H9 (cell line): ENCODE results near the gene ARHGAP10. TPM values are rescaled to one million over a fixed set of nuclear protein-coding genes. Genes with fewer than 3 reads are reported as not detected.

Source experiments
- DNase-seq: peaks from one replicate; pipeline ENCODE4 v3.0.0-alpha.2; 2017
- H2AFZ ChIP-seq: one replicate; pipeline ENCODE4 v1.6.1; 2013; ENCODE audit warnings: mild to moderate bottlenecking, low read length, control low read depth, moderate library complexity
- H2AK5ac ChIP-seq: 2 replicates; pipeline ENCODE4 v1.6.1; 2013; ENCODE audit warnings: low read length, control low read depth, mixed read lengths; ENCODE audit not compliant: insufficient read length
- H2BK120ac ChIP-seq: one replicate; pipeline ENCODE4 v1.6.1; 2013; ENCODE audit warnings: low read depth, mild to moderate bottlenecking, low read length, control low read depth, inconsistent platforms; ENCODE audit not compliant: poor library complexity, severe bottlenecking
- H2BK12ac ChIP-seq: 2 replicates; pipeline ENCODE4 v1.6.1; 2013; ENCODE audit warnings: low read length, control low read depth, mixed read lengths, low read depth; ENCODE audit not compliant: insufficient read length
- H2BK15ac ChIP-seq: 2 replicates; pipeline ENCODE4 v1.6.1; 2013; ENCODE audit warnings: low read depth, low read length, control low read depth
- H2BK20ac ChIP-seq: one replicate; pipeline ENCODE4 v1.6.1; 2013; ENCODE audit warnings: low read depth, mild to moderate bottlenecking, low read length, control low read depth, inconsistent platforms; ENCODE audit not compliant: poor library complexity, severe bottlenecking
- H2BK5ac ChIP-seq: 2 replicates; pipeline ENCODE4 v1.6.1; 2013; ENCODE audit warnings: low read length, control low read depth, mixed read lengths; ENCODE audit not compliant: insufficient read length
- H3K14ac ChIP-seq: 2 replicates; pipeline ENCODE4 v1.6.1; 2013; ENCODE audit warnings: low read length, control low read depth; ENCODE audit not compliant: insufficient read depth
- H3K18ac ChIP-seq: 2 replicates; pipeline ENCODE4 v1.6.1; 2013; ENCODE audit warnings: low read depth, mild to moderate bottlenecking, mixed read lengths, low read length, control low read depth; ENCODE audit not compliant: insufficient read length
- H3K23ac ChIP-seq: 2 replicates; pipeline ENCODE4 v1.6.1; 2013; ENCODE audit warnings: low read length, control low read depth, mixed read lengths, low read depth; ENCODE audit not compliant: insufficient read length
- H3K23me2 ChIP-seq: 2 replicates; pipeline ENCODE4 v1.6.1; 2013; ENCODE audit warnings: low read depth, mild to moderate bottlenecking, mixed read lengths, low read length, control low read depth; ENCODE audit not compliant: insufficient read length, poor library complexity, severe bottlenecking
- H3K27ac ChIP-seq: 2 replicates; pipeline ENCODE4 v1.5.1; 2013; ENCODE audit warnings: low read length, control low read depth, mixed read lengths, low read depth; ENCODE audit not compliant: insufficient read length
- H3K27me3 ChIP-seq: 2 replicates; pipeline ENCODE4 v1.6.1; 2013; ENCODE audit warnings: low read length, control low read depth, inconsistent platforms; ENCODE audit not compliant: insufficient read depth
- H3K4ac ChIP-seq: 2 replicates; pipeline ENCODE4 v1.6.1; 2013; ENCODE audit warnings: low read depth, mild to moderate bottlenecking, control low read depth, inconsistent platforms, low read length, moderate library complexity
- H3K4me1 ChIP-seq: 2 replicates; pipeline ENCODE4 v1.6.1; 2013; ENCODE audit warnings: low read length, control low read depth, inconsistent platforms; ENCODE audit not compliant: insufficient read depth
- H3K4me2 ChIP-seq: 2 replicates; pipeline ENCODE4 v1.6.1; 2013; ENCODE audit warnings: low read length, control low read depth, mixed read lengths; ENCODE audit not compliant: insufficient read length, insufficient read depth
- H3K56ac ChIP-seq: 2 replicates; pipeline ENCODE4 v1.6.1; 2013; ENCODE audit warnings: low read depth, mild to moderate bottlenecking, mixed read lengths, low read length, control low read depth; ENCODE audit not compliant: insufficient read length
- H3K79me1 ChIP-seq: 2 replicates; pipeline ENCODE4 v1.6.1; 2013; ENCODE audit warnings: low read depth, mild to moderate bottlenecking, moderate library complexity, low read length, control low read depth, inconsistent platforms; ENCODE audit not compliant: insufficient read depth, poor library complexity, severe bottlenecking
- H3K79me2 ChIP-seq: 2 replicates; pipeline ENCODE4 v1.6.1; 2013; ENCODE audit warnings: low read length, control low read depth, inconsistent platforms; ENCODE audit not compliant: insufficient read depth
- H3K9ac ChIP-seq: 2 replicates; pipeline ENCODE4 v1.6.1; 2013; ENCODE audit warnings: low read length, control low read depth, mixed read lengths; ENCODE audit not compliant: insufficient read length; ENCODE audit errors: extremely low read depth
- H3K9me3 ChIP-seq: one replicate; pipeline ENCODE4 v1.6.1; 2013; ENCODE audit warnings: low read depth, low read length, inconsistent platforms; ENCODE audit not compliant: control insufficient read depth
- H3T11ph ChIP-seq: one replicate; pipeline ENCODE4 v1.6.1; 2013; ENCODE audit warnings: mild to moderate bottlenecking, low read length, control low read depth, inconsistent platforms
- H4K20me1 ChIP-seq: one replicate; pipeline ENCODE4 v1.6.1; 2013; ENCODE audit not compliant: control insufficient read depth, insufficient read length, insufficient read depth
- H4K5ac ChIP-seq: 2 replicates; pipeline ENCODE4 v1.6.1; 2013; ENCODE audit warnings: low read depth, mild to moderate bottlenecking, mixed read lengths, low read length, control low read depth; ENCODE audit not compliant: insufficient read length
- H4K8ac ChIP-seq: replicated peaks from 2 replicates; pipeline ENCODE4 v1.6.1; 2013; ENCODE audit warnings: low read length, control low read depth, mixed read lengths, low read depth; ENCODE audit not compliant: insufficient read length
- H4K91ac ChIP-seq: 2 replicates; pipeline ENCODE4 v1.6.1; 2013; ENCODE audit warnings: low read depth, mild to moderate bottlenecking, moderate library complexity, mixed read lengths, low read length, control low read depth; ENCODE audit not compliant: insufficient read length
- H3K27ac Mint-ChIP-seq, 3 experiments: 2 replicates in 2 of 3; 3 replicates in 1 of 3; pipeline ENCODE4 v1.8.0; 2020 to 2021; ENCODE audit warnings: mixed read lengths in 3 of 3, mild to moderate bottlenecking in 1 of 3, moderate library complexity in 1 of 3
- H3K27me3 Mint-ChIP-seq: 2 replicates; pipeline ENCODE4 v1.8.0; 2021; ENCODE audit warnings: low read depth, mild to moderate bottlenecking, moderate library complexity, mixed read lengths
- H3K36me3 Mint-ChIP-seq, 3 experiments: 2 replicates in 2 of 3; 3 replicates in 1 of 3; pipeline ENCODE4 v1.8.0; 2020 to 2021; ENCODE audit warnings: low read depth in 3 of 3, mixed read lengths in 3 of 3; ENCODE audit not compliant: insufficient read depth in 1 of 3
- H3K4me1 Mint-ChIP-seq, 2 experiments: 2 replicates each; pipeline ENCODE4 v1.8.0; 2020; ENCODE audit warnings: mixed read lengths in 2 of 2
- H3K4me3 Mint-ChIP-seq, 2 experiments: 2 replicates in 1 of 2; 3 replicates in 1 of 2; pipeline ENCODE4 v1.8.0; 2020 to 2021; ENCODE audit warnings: mild to moderate bottlenecking in 2 of 2, mixed read lengths in 2 of 2, moderate library complexity in 1 of 2
- H3K9me3 Mint-ChIP-seq, 2 experiments: 2 replicates in 1 of 2; 3 replicates in 1 of 2; pipeline ENCODE4 v1.8.0; 2020; ENCODE audit warnings: mild to moderate bottlenecking in 2 of 2, mixed read lengths in 2 of 2, moderate library complexity in 1 of 2
- CTCF ChIP-seq: fragments of 200-600 bp; sonication (generic); conservative IDR thresholded peaks from 3 replicates; pipeline ENCODE4 v1.8.0; 2021; ENCODE audit warnings: antibody characterized with exemption, mild to moderate bottlenecking
- WGBS: extraction: QIAGEN DNeasy Blood & Tissue Kit; methylation state at CpG from one replicate; pipeline ENCODE4 v1.1.7; 2013; ENCODE audit warnings: missing lambda C conversion rate, low lambda C conversion rate, mixed read lengths; ENCODE audit not compliant: insufficient read length; ENCODE audit errors: extremely low coverage; 5-methylcytosine and 5-hydroxymethylcytosine counted together
- total RNA-seq: library from RNA; stranded (reverse); gene quantifications from 2 replicates; pipeline ENCODE4 v1.2.1, GENCODE V29; 2021

ARHGAP10 gene
- total RNA-seq, 1 experiment from 2014 or later, result 7.8 TPM

- Histone ChIP-seq H3K4me2 (no peak overlapping the region), H4K8ac (no peak overlapping the region), H3K27ac (no peak overlapping the region), H3K4me1 (no peaks in the 10 kb centered on the region), H2BK20ac (no peak overlapping the region), H4K20me1 (no peaks in the 10 kb centered on the region), H3K27me3 (no peaks in the 10 kb centered on the region), H2BK12ac (no peak overlapping the region), H3K23me2 (no peaks in the 10 kb centered on the region), H2BK120ac (no peak overlapping the region), H2AK5ac (no peak overlapping the region), H2BK15ac (no peak overlapping the region), H3K4ac (no peak overlapping the region), H2BK5ac (no peak overlapping the region), H3K18ac (no peak overlapping the region), H4K5ac (no peak overlapping the region), H3K14ac (no peak overlapping the region), H4K91ac (no peak overlapping the region), H3K9me3 (no peaks in the 10 kb centered on the region), H2AFZ (no peak overlapping the region), H3K56ac (no peak overlapping the region), H3K9ac (no peak overlapping the region), H3K79me2 (no peaks in the 10 kb centered on the region), H3K23ac (no peak overlapping the region), H3T11ph (no peak overlapping the region), H3K79me1 (no peaks in the 10 kb centered on the region)
- Mint-ChIP-seq H3K36me3 (no peaks in the 10 kb centered on the region), H3K27ac (no peak overlapping the region), H3K27me3 (no peaks in the 10 kb centered on the region), H3K4me3 (no peak overlapping the region), H3K9me3 (no peaks in the 10 kb centered on the region), H3K4me1 (no peaks in the 10 kb centered on the region; a peak in 1 of 4 replicates)
- DNase-seq, result no peak
- no peak for TF ChIP-seq CTCF
- no CpG with 5 or more reads among the region's 7 CpGs for WGBS
Measured at GRCh38 chr4:147761218-147761883, 29.5 kb downstream of the ARHGAP10 start.
